Sigmoid colon (tissue), 7 donors: ENCODE measurements around the gene ESR1. TPM values are rescaled to one million over a fixed set of nuclear protein-coding genes. Genes with fewer than 3 reads are reported as not detected.

Experiments
- DNase-seq: peaks from one replicate; pipeline ENCODE4 v3.0.0-alpha.2; 2019
- H3K27ac ChIP-seq, 4 donors: fragments of 200-600 bp; sonication (generic); one replicate each; pipeline ENCODE4 v1.5.1; 2016 to 2019; ENCODE audit warnings: mild to moderate bottlenecking in 1 of 4
- H3K27me3 ChIP-seq, 3 donors: fragments of 200-600 bp; sonication (generic); one replicate each; pipeline ENCODE4 v1.5.1; 2019; ENCODE audit warnings: mild to moderate bottlenecking in 1 of 3
- H3K36me3 ChIP-seq, 4 donors: fragments of 200-600 bp; sonication (generic); one replicate each; pipeline ENCODE4 v1.5.1; 2016 to 2019
- H3K4me1 ChIP-seq, 4 donors: fragments of 200-600 bp; sonication (generic); one replicate each; pipeline ENCODE4 v1.5.1; 2017 to 2019
- H3K4me3 ChIP-seq, 4 donors: fragments of 200-600 bp; sonication (generic); one replicate each; pipeline ENCODE4 v1.5.1; 2017 to 2019; ENCODE audit warnings: mild to moderate bottlenecking in 2 of 4, moderate library complexity in 1 of 4
- H3K9me3 ChIP-seq, 4 donors: fragments of 200-600 bp in 3 of 4; sonication (generic) in 3 of 4; one replicate each; pipeline versions ENCODE4 v1.5.1 to v1.6.1; 2013 to 2019
- EP300 ChIP-seq, 4 donors: sonication (generic); formaldehyde crosslinking; IDR thresholded peaks; one replicate each; pipeline ENCODE4 v1.6.1; 2017; ENCODE audit warnings: antibody characterized with exemption in 4 of 4
- POLR2A ChIP-seq, 2 donors: fragments of 450-650 bp; IDR thresholded peaks; one replicate each; pipeline ENCODE4 v1.6.1; 2016; ENCODE audit warnings: antibody characterized with exemption in 2 of 2, mild to moderate bottlenecking in 2 of 2, moderate library complexity in 2 of 2
- POLR2AphosphoS5 ChIP-seq, 4 donors: sonication (generic); formaldehyde crosslinking; IDR thresholded peaks; one replicate each; pipeline ENCODE4 v1.6.1; 2017; ENCODE audit warnings: antibody characterized with exemption in 4 of 4
- WGBS, 2 donors: extraction: QIAGEN DNeasy Blood & Tissue Kit; methylation state at CpG; one replicate each; pipeline ENCODE4 v1.1.7; 2013; 5-methylcytosine and 5-hydroxymethylcytosine counted together
- intact Hi-C: fragments of 100-400 bp; cut with DNase I; formaldehyde crosslinking; loops from one replicate; pipeline ENCODE4 v1.15.1; 2023
- polyA plus RNA-seq, 3 donors: library from polyadenylated mRNA; stranded (reverse); fragments of 200-250 nt; gene quantifications; one replicate each; pipeline ENCODE4 v1.2.3, GENCODE V29; 2013
- total RNA-seq, 4 donors: library from RNA; depleted of rRNA; stranded (reverse); fragments of >200 nt; gene quantifications; one replicate each; pipeline ENCODE4 v1.1.0, GENCODE V29; 2016
- TF ChIP-seq, protein P1 (sequence below), 4 experiments: fragments of 450-650 bp in 3 of 4; fragments of 200-600 bp in 1 of 4; IDR thresholded peaks; one replicate each; pipeline ENCODE4 v1.5.1; 2016 to 2019; ENCODE audit warnings: antibody characterized with exemption in 4 of 4, mild to moderate bottlenecking in 3 of 4, moderate library complexity in 2 of 4
- donor health status: healthy with polysubstance abuse.
- donor health status: Bipolar disorder and iron deficiency.
- donor health status: healthy.

Gene ESR1
- total and polyA plus RNA-seq, 7 donors: under 0.01 to 2.2 (median 0.91) TPM; not detected in 1

DNA sequence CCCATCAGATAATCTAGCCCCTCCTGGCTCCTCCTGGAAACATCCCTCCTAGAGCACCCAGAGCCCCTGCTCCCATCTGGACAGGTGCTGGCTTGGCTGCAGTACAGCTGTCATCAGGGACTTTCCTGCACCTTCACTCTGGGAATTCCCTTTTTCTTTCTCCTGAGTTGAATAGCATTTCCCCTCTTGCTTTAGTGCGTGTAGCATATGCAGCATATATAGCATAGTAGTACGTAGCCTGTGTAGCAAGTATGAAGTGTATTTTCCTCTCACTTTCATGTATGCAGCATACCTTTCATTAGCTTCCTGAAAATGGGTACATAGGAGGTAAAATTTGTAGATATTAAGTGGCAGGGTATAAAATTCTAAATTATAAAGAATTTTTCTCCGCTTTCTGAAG lies 352.9 kb downstream of the ESR1 start:
- intact Hi-C loops: no loop called here
- no peak for TF ChIP-seq POLR2AphosphoS5 (IDR thresholded peaks at IDR 0.05)
- TF ChIP-seq, protein P1, sequence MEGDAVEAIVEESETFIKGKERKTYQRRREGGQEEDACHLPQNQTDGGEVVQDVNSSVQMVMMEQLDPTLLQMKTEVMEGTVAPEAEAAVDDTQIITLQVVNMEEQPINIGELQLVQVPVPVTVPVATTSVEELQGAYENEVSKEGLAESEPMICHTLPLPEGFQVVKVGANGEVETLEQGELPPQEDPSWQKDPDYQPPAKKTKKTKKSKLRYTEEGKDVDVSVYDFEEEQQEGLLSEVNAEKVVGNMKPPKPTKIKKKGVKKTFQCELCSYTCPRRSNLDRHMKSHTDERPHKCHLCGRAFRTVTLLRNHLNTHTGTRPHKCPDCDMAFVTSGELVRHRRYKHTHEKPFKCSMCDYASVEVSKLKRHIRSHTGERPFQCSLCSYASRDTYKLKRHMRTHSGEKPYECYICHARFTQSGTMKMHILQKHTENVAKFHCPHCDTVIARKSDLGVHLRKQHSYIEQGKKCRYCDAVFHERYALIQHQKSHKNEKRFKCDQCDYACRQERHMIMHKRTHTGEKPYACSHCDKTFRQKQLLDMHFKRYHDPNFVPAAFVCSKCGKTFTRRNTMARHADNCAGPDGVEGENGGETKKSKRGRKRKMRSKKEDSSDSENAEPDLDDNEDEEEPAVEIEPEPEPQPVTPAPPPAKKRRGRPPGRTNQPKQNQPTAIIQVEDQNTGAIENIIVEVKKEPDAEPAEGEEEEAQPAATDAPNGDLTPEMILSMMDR (IDR thresholded peaks at IDR 0.05): no peak
- TF ChIP-seq EP300 (IDR thresholded peaks at IDR 0.05): no peak
- no peak for TF ChIP-seq POLR2A (IDR thresholded peaks at IDR 0.05)
- Histone ChIP-seq H3K4me3 (no peak overlapping the region), H3K4me1 (no peaks in the 10 kb centered on the region), H3K9me3 (no peaks in the 10 kb centered on the region), H3K36me3 (peaks cover 4 to 49% (median 8%) of the 10 kb centered on the region in 4 donors), H3K27me3 (no peaks in the 10 kb centered on the region), H3K27ac (no peak overlapping the region)
- no peak for DNase-seq
- 51 to 67% methylated on average over 3 of the region's 3 CpGs for WGBS, 2 donors

DNA sequence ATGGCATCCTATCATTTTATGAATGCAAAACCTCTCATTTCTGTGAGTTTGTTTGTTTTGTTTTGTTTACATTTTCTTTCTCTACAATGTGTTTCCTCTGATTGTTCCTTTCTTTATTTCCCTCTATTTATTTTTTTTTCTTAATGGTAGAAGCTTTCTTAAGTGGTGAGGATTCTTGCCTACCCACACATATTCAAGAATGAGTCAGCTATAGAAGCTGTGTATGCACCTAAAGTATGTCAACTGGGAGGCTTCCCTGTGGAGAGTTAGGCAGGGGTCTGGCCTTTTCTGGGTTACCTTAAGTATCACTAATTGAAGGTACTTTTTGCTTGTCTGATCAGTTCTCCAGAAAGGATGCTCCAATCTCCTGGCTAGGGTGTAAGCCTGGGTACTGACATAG lies 354.0 kb downstream of the ESR1 start:
- DNase-seq: no peak
- Histone ChIP-seq H3K27ac (no peak overlapping the region), H3K27me3 (no peaks in the 10 kb centered on the region), H3K9me3 (no peaks in the 10 kb centered on the region), H3K4me3 (no peak overlapping the region), H3K4me1 (no peaks in the 10 kb centered on the region), H3K36me3 (peaks cover 0 to 52% (median 11%) of the 10 kb centered on the region in 4 donors)
- no peak for TF ChIP-seq POLR2A (IDR thresholded peaks at IDR 0.05)
- TF ChIP-seq, protein P1 (IDR thresholded peaks at IDR 0.05): no peak
- no peak for TF ChIP-seq EP300 (IDR thresholded peaks at IDR 0.05)
- TF ChIP-seq POLR2AphosphoS5 (IDR thresholded peaks at IDR 0.05): no peak
- intact Hi-C loops: no loop called here

DNA sequence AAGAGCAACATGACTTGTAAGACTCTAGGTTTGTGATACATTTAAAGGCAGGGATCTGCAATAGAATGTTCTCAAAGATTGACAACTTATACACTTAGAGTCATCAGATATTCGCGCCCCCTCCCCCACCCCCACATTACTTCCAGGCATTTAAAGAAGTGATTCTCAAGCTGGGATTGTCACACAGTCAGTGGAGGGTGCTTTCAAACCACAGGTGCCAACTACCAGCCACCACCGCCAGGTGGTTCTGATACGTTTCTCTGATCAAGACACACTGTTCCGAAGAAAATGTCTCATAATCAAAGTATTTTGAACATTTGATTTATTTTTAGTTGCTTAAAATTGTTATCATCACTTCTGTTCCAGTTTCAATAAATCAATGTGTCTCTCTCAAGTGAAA lies 357.5 kb downstream of the ESR1 start:
- no peak for TF ChIP-seq EP300 (IDR thresholded peaks at IDR 0.05)
- TF ChIP-seq POLR2A (IDR thresholded peaks at IDR 0.05): no peak
- TF ChIP-seq POLR2AphosphoS5 (IDR thresholded peaks at IDR 0.05): no peak
- TF ChIP-seq, protein P1 (IDR thresholded peaks at IDR 0.05): no peak
- no peak overlapping the region for H3K4me3 ChIP-seq
- H3K36me3 ChIP-seq: peaks cover 0 to 55% (median 11%) of the 10 kb centered on the region in 4 donors
- H3K9me3 ChIP-seq: no peaks in the 10 kb centered on the region
- H3K27me3 ChIP-seq: no peaks in the 10 kb centered on the region
- 88 to 94% methylated on average over 5 of the region's 5 CpGs for WGBS, 2 donors
- H3K4me1 ChIP-seq: peaks cover 0 to 4% (median 2%) of the 10 kb centered on the region in 4 donors
- DNase-seq: no peak
- H3K27ac ChIP-seq: no peak overlapping the region
- intact Hi-C loops: no loop called here

DNA sequence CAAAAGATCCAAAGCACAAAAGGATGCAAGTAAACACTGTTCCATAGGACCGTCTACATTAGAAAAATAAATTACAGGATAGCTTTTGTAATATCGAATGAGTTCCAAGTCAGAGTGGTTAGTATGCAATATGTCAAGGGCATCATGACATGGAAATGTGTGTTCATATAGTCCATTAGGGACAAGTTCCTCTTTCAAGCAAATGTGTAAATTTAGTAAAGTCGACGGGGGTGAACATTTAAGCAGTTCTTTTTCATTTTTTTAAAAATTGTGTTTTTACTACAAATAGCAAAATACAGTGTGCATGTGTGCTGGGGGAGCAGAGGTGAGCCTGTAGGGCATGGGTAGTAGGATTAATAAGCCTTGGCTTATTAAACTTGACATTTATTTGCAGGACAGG lies 359.0 kb downstream of the ESR1 start:
- H3K4me1 ChIP-seq: peaks cover 0 to 4% (median 2%) of the 10 kb centered on the region in 4 donors
- H3K4me3 ChIP-seq: no peak overlapping the region
- H3K36me3 ChIP-seq: peaks cover 0 to 67% (median 11%) of the 10 kb centered on the region in 4 donors
- no peaks in the 10 kb centered on the region for H3K27me3 ChIP-seq
- DNase-seq: no peak
- no peaks in the 10 kb centered on the region for H3K9me3 ChIP-seq
- TF ChIP-seq, protein P1 (IDR thresholded peaks at IDR 0.05): no peak
- H3K27ac ChIP-seq: no peak overlapping the region
- 68 to 81% methylated on average over 4 of the region's 4 CpGs for WGBS, 2 donors
- intact Hi-C loops: no loop called here

DNA sequence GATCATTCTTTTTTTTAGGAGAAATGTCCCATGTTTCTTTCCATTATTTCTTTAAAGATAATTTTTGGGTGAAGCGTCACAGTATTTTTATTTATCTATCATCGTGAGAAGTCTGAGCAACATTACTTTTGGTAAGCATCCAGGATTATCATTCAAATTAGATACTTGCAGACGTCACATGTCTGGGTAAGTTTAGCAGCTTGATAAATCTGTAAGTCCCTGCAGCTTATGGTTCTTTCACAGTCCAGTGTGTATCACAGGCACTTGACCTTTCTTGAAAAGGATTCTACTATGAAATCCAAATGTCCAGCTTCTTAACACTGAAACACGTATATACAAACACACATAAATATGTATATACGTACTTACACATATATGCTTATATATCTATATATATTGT lies 359.4 kb downstream of the ESR1 start:
- no peaks in the 10 kb centered on the region for H3K27me3 ChIP-seq
- no peak for DNase-seq
- H3K9me3 ChIP-seq: no peaks in the 10 kb centered on the region
- intact Hi-C loops: no loop called here
- no peak overlapping the region for H3K4me3 ChIP-seq
- TF ChIP-seq POLR2AphosphoS5 (IDR thresholded peaks at IDR 0.05) (no peak), EP300 (IDR thresholded peaks at IDR 0.05) (no peak), POLR2A (IDR thresholded peaks at IDR 0.05) (no peak)
- TF ChIP-seq, protein P1 (IDR thresholded peaks at IDR 0.05): no peak
- peaks cover 0 to 4% (median 2%) of the 10 kb centered on the region in 4 donors for H3K4me1 ChIP-seq
- no peak overlapping the region for H3K27ac ChIP-seq
- WGBS, 2 donors: 88 to 90% methylated on average over 5 of the region's 5 CpGs
- peaks cover 0 to 64% (median 11%) of the 10 kb centered on the region in 4 donors for H3K36me3 ChIP-seq
